WTC11 (cell line): ENCODE results near the gene FABP7.

Experiments
- AFF4 ChIP-seq: sonication (generic); formaldehyde crosslinking; IDR thresholded peaks from 2 replicates; pipeline ENCODE4 v1.8.1; 2023; ENCODE audit warnings: mild to moderate bottlenecking, missing genetic modification reagents, borderline replicate concordance
- CTCF ChIP-seq: fragments of 200-600 bp; IDR thresholded peaks from 2 replicates; pipeline ENCODE4 v1.8.0; 2022; ENCODE audit warnings: antibody characterized with exemption
- ESRRA ChIP-seq: sonication (generic); formaldehyde crosslinking; IDR thresholded peaks from 2 replicates; pipeline ENCODE4 v1.8.1; 2022; ENCODE audit warnings: mild to moderate bottlenecking, missing genetic modification reagents, borderline replicate concordance
- MLX ChIP-seq: sonication (generic); formaldehyde crosslinking; IDR thresholded peaks from 2 replicates; pipeline ENCODE4 v1.8.1; 2023; ENCODE audit warnings: mild to moderate bottlenecking, missing genetic modification reagents, moderate library complexity
- SP1 ChIP-seq: sonication (generic); formaldehyde crosslinking; conservative IDR thresholded peaks from 2 replicates; pipeline ENCODE4 v1.8.1; 2022; ENCODE audit warnings: missing genetic modification reagents
- TP53 ChIP-seq: sonication (generic); formaldehyde crosslinking; IDR thresholded peaks from 2 replicates; pipeline ENCODE4 v1.8.1; 2023; ENCODE audit warnings: mild to moderate bottlenecking, missing genetic modification reagents
- ZNF416 ChIP-seq: fragments of 250-450 bp; sonication (Bioruptor Pico); IDR thresholded peaks from 2 replicates; pipeline ENCODE4 v1.9.0; 2021; ENCODE audit warnings: mild to moderate bottlenecking, inconsistent platforms

GRCh38 chr6:122788663-122789181 is 9.2 kb downstream of the FABP7 start:
- TF ChIP-seq CTCF (no peak), ESRRA (no peak), MLX (no peak), SP1 (CRISPR knock-in tag) (no peak), TP53 (no peak), AFF4 (CRISPR knock-in tag) (no peak), ZNF416 (CRISPR knock-in tag) (no peak)
